ENCODE measurements around the gene TMEM186.
"Not testable (repeated sequence)": the region's sequence is repeated elsewhere in the genome, so short reads cannot be mapped to it uniquely, and the experiment has no call there.

The TMEM186 gene

GRCh38 chr16:8774208-8774607 lies 23.2 kb downstream of the TMEM186 start:
- no peak for DNase-seq (ENCODE audit: low spot score)

- DNase-seq (ENCODE audit: low spot score) = no peak
Observed at GRCh38 chr16:8773537-8773936, 23.9 kb downstream of the TMEM186 start.

- DNase-seq (ENCODE audit: low spot score) = no peak
Observed at GRCh38 chr16:8768692-8769091, 28.7 kb downstream of the TMEM186 start.

- no peak for DNase-seq (ENCODE audit: low spot score)
Observed at GRCh38 chr16:8768283-8768682, 29.2 kb downstream of the TMEM186 start.

- no peak for DNase-seq (ENCODE audit: low spot score)
Observed at GRCh38 chr16:8767176-8767575, 30.3 kb downstream of the TMEM186 start.

GRCh38 chr16:8764525-8765250 lies 32.8 kb downstream of the TMEM186 start:
- DNase-seq (ENCODE audit: low spot score) = no peak

GRCh38 chr16:8763899-8764298 lies 33.5 kb downstream of the TMEM186 start:
- DNase-seq (ENCODE audit: low spot score) = no peak

- DNase-seq (ENCODE audit: low spot score) = no peak
Observed at GRCh38 chr16:8763083-8763482, 34.4 kb downstream of the TMEM186 start.

GRCh38 chr16:8762254-8762653 lies 35.2 kb downstream of the TMEM186 start:
- DNase-seq (ENCODE audit: low spot score) = no peak

GRCh38 chr16:8761078-8761477 lies 36.4 kb downstream of the TMEM186 start:
- no peak for DNase-seq (ENCODE audit: low spot score)

- DNase-seq (ENCODE audit: low spot score) = no peak
Observed at GRCh38 chr16:8760021-8760420, 37.4 kb downstream of the TMEM186 start.

- DNase-seq (ENCODE audit: low spot score) = no peak
Observed at GRCh38 chr16:8758022-8758421, 39.4 kb downstream of the TMEM186 start.

- DNase-seq (ENCODE audit: low spot score) = no peak
Observed at GRCh38 chr16:8756755-8757154, 40.7 kb downstream of the TMEM186 start.

GRCh38 chr16:8753416-8754054 lies 43.9 kb downstream of the TMEM186 start:
- no peak for DNase-seq (ENCODE audit: low spot score)

- DNase-seq (ENCODE audit: low spot score) = no peak
Observed at GRCh38 chr16:8752706-8753105, 44.7 kb downstream of the TMEM186 start.

- DNase-seq (ENCODE audit: low spot score) = no peak
Observed at GRCh38 chr16:8751481-8752311, 45.7 kb downstream of the TMEM186 start.

- not testable (repeated sequence) for DNase-seq (ENCODE audit: low spot score)
Observed at GRCh38 chr16:8748944-8749343, 48.5 kb downstream of the TMEM186 start.

Data from HuH-7 (cell line).